GM23338 (cell line): ENCODE data around the gene ATF4. TPM values are rescaled to one million over a fixed set of nuclear protein-coding genes. Genes with fewer than 3 reads are reported as not detected.

Experiments
- ATAC-seq: fragments of 200-7000 bp; cut with Tn5 transposase; 3 replicates; pipeline ENCODE4 v1.9.1; 2020
- DNase-seq: peaks from one replicate; pipeline ENCODE4 v3.0.0-alpha.2; 2015; ENCODE audit warnings: low spot score
- H2AFZ ChIP-seq: fragments of 200-600 bp; sonication (generic); 2 replicates; pipeline ENCODE4 v1.8.0; 2016; ENCODE audit warnings: antibody characterized with exemption, mild to moderate bottlenecking, moderate library complexity
- H3F3A ChIP-seq: fragments of 200-600 bp; sonication (generic); replicated peaks from 2 replicates; pipeline ENCODE4 v1.8.0; 2017; ENCODE audit warnings: antibody characterized with exemption, mixed run types, low read depth
- H3K27ac ChIP-seq: fragments of 200-600 bp; sonication (generic); 2 replicates; pipeline ENCODE4 v1.6.1; 2016; ENCODE audit warnings: low read depth
- H3K27me3 ChIP-seq: fragments of 200-600 bp; sonication (generic); 2 replicates; pipeline ENCODE4 v1.8.0; 2016; ENCODE audit warnings: mild to moderate bottlenecking, mixed run types, moderate library complexity; ENCODE audit not compliant: insufficient read depth
- H3K36me3 ChIP-seq: fragments of 200-600 bp; sonication (generic); 2 replicates; pipeline ENCODE4 v1.8.0; 2016; ENCODE audit warnings: mild to moderate bottlenecking; ENCODE audit not compliant: insufficient read depth
- H3K4me1 ChIP-seq: fragments of 200-600 bp; sonication (generic); 2 replicates; pipeline ENCODE4 v1.8.0; 2016; ENCODE audit warnings: mild to moderate bottlenecking, moderate library complexity; ENCODE audit not compliant: insufficient read depth
- H3K4me2 ChIP-seq: fragments of 200-600 bp; sonication (generic); 2 replicates; pipeline ENCODE4 v1.7.1; 2017; ENCODE audit warnings: mixed run types
- H3K4me3 ChIP-seq: fragments of 200-600 bp; sonication (generic); 2 replicates; pipeline ENCODE4 v1.6.1; 2016; ENCODE audit warnings: mixed run types
- H3K79me2 ChIP-seq: fragments of 200-600 bp; sonication (generic); replicated peaks from 2 replicates; pipeline ENCODE4 v1.8.0; 2017; ENCODE audit warnings: mild to moderate bottlenecking; ENCODE audit not compliant: insufficient read depth
- H3K9me2 ChIP-seq: fragments of 200-600 bp; sonication (generic); 2 replicates; pipeline ENCODE4 v1.8.0; 2017; ENCODE audit not compliant: insufficient read depth
- H4K20me1 ChIP-seq: fragments of 200-600 bp; sonication (generic); replicated peaks from 2 replicates; pipeline ENCODE4 v1.8.0; 2017; ENCODE audit warnings: mild to moderate bottlenecking; ENCODE audit not compliant: insufficient read depth
- H3K27ac Mint-ChIP-seq: 2 replicates; pipeline ENCODE4 v1.8.0; 2020; ENCODE audit warnings: inconsistent platforms, mild to moderate bottlenecking, moderate library complexity, mixed read lengths
- H3K27me3 Mint-ChIP-seq: 3 replicates; pipeline ENCODE4 v1.8.0; 2022; ENCODE audit warnings: low read depth, mild to moderate bottlenecking, moderate library complexity, mixed read lengths, inconsistent platforms; ENCODE audit not compliant: insufficient read depth, poor library complexity
- H3K36me3 Mint-ChIP-seq: 3 replicates; pipeline ENCODE4 v1.8.0; 2021; ENCODE audit warnings: low read depth, mild to moderate bottlenecking, inconsistent platforms, moderate library complexity, mixed read lengths
- H3K4me1 Mint-ChIP-seq: 3 replicates; pipeline ENCODE4 v1.8.0; 2020; ENCODE audit warnings: mild to moderate bottlenecking, inconsistent platforms, mixed read lengths
- H3K4me3 Mint-ChIP-seq: 3 replicates; pipeline ENCODE4 v1.8.0; 2021; ENCODE audit warnings: moderate library complexity, mild to moderate bottlenecking, inconsistent platforms, mixed read lengths
- H3K9me3 Mint-ChIP-seq: 3 replicates; pipeline ENCODE4 v1.8.0; 2020; ENCODE audit warnings: moderate library complexity, mild to moderate bottlenecking, inconsistent platforms, mixed read lengths
- CREB1 ChIP-seq: fragments of 250-450 bp; sonication (Bioruptor Pico); IDR thresholded peaks from 2 replicates; pipeline ENCODE4 v1.5.0; 2020; ENCODE audit warnings: low read depth, mild to moderate bottlenecking, moderate library complexity
- EZH2 ChIP-seq: fragments of 200-600 bp; sonication (generic); IDR thresholded peaks from one replicate; pipeline ENCODE4 v1.8.0; 2017; ENCODE audit warnings: antibody characterized with exemption, mild to moderate bottlenecking, low read depth; ENCODE audit not compliant: unreplicated experiment
- POLR2AphosphoS5 ChIP-seq: IDR thresholded peaks from 2 replicates; pipeline ENCODE4 v1.6.1; 2016; ENCODE audit warnings: antibody characterized with exemption, low read depth
- STAT1 ChIP-seq: IDR thresholded peaks from one replicate; pipeline ENCODE4 v1.6.1; 2016; ENCODE audit warnings: antibody characterized with exemption; ENCODE audit not compliant: unreplicated experiment
- ZNF114 ChIP-seq: fragments of 250-450 bp; sonication (Bioruptor Pico); IDR thresholded peaks from 2 replicates; pipeline ENCODE4 v1.5.0; 2020; ENCODE audit warnings: mild to moderate bottlenecking, moderate library complexity
- polyA plus RNA-seq: library from polyadenylated mRNA; unstranded; fragments of >200 nt; fragmentation: Nextera tagmentation; extraction: Ambion mirVana; gene quantifications from 2 replicates; pipeline ENCODE4 v1.2.1, GENCODE V29; 2016
- total RNA-seq: library from RNA; depleted of rRNA; stranded (reverse); fragments of >200 nt; shearing (Covaris generic); gene quantifications from 2 replicates; pipeline ENCODE4 v1.2.3, GENCODE V29; 2014
- TF ChIP-seq, protein P1 (sequence below): IDR thresholded peaks from 2 replicates; pipeline ENCODE4 v1.6.1; 2016; ENCODE audit warnings: antibody characterized with exemption
- TF ChIP-seq, protein P2 (sequence below), 2 experiments: fragments of 200-600 bp in 1 of 2; sonication (generic) in 1 of 2; conservative IDR thresholded peaks; 2 replicates each; pipeline versions ENCODE4 v1.5.1 to v1.6.1; 2016 to 2017; ENCODE audit warnings: antibody characterized with exemption in 2 of 2, low read depth in 2 of 2, mild to moderate bottlenecking in 2 of 2, moderate library complexity in 1 of 2
- TF ChIP-seq, protein P3 (sequence below): IDR thresholded peaks from one replicate; pipeline ENCODE4 v1.6.1; 2018; ENCODE audit warnings: antibody characterized with exemption; ENCODE audit not compliant: unreplicated experiment

ATF4 gene
- total and polyA plus RNA-seq, 2 experiments from 2014 or later, result 446 to 553 TPM

DNA sequence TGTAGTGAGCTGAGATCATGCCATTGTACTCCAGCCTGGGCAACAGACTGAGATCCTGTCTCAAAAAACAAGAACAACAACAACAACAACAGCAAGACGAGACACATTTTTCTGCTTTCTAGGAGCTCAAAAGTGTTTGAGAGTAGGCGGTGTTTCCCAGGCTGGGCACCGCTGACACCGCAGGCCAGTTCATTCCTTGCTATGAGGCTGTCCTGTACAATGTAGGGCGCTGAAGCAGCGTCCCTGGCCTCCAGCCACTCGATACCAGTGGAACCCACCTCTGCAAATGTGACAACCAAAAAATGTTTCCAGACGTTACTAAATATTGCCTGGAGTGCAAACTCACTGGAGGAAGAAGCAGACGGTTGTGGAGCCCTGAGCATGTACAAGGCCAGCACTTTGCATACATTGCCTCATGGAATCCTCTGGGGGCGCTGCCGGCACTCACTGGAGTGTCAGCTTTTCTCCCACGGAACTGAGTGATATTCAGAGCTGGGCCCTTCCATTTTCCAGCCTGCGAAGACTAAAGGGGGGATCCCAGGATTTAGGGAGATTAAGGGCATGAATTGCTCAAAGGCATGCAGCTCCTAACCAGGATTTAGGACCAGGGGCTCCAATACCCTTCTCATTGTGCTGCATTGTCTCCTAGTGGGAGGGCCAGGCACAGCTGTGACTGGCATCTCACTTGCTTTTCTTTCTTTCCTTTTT, 24.1 kb upstream of the ATF4 start:
- no peaks in the 10 kb centered on the region for H3K79me2 ChIP-seq
- ATAC-seq, result peak; percentile 90
- H3F3A ChIP-seq, result peaks cover 4% of the 10 kb centered on the region; the same call in 1 of the 2 replicates
- TF ChIP-seq, protein P1, sequence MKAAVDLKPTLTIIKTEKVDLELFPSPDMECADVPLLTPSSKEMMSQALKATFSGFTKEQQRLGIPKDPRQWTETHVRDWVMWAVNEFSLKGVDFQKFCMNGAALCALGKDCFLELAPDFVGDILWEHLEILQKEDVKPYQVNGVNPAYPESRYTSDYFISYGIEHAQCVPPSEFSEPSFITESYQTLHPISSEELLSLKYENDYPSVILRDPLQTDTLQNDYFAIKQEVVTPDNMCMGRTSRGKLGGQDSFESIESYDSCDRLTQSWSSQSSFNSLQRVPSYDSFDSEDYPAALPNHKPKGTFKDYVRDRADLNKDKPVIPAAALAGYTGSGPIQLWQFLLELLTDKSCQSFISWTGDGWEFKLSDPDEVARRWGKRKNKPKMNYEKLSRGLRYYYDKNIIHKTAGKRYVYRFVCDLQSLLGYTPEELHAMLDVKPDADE, result no peak
- TF ChIP-seq, protein P2, sequence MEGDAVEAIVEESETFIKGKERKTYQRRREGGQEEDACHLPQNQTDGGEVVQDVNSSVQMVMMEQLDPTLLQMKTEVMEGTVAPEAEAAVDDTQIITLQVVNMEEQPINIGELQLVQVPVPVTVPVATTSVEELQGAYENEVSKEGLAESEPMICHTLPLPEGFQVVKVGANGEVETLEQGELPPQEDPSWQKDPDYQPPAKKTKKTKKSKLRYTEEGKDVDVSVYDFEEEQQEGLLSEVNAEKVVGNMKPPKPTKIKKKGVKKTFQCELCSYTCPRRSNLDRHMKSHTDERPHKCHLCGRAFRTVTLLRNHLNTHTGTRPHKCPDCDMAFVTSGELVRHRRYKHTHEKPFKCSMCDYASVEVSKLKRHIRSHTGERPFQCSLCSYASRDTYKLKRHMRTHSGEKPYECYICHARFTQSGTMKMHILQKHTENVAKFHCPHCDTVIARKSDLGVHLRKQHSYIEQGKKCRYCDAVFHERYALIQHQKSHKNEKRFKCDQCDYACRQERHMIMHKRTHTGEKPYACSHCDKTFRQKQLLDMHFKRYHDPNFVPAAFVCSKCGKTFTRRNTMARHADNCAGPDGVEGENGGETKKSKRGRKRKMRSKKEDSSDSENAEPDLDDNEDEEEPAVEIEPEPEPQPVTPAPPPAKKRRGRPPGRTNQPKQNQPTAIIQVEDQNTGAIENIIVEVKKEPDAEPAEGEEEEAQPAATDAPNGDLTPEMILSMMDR (conservative IDR thresholded peaks at IDR 0.05; ENCODE audit: low read depth in 2 of 2), result peak; percentile 76 to 79
- no peak overlapping the region for H3K4me2 ChIP-seq
- H3K27me3 Mint-ChIP-seq, result peaks cover 42% of the 10 kb centered on the region
- H3K36me3 ChIP-seq, result no peaks in the 10 kb centered on the region
- H4K20me1 ChIP-seq, result 0 out of 2 replicates have a peak, but pooled peaks cover 3% of the 10 kb centered on the region
- no peaks in the 10 kb centered on the region for H3K36me3 Mint-ChIP-seq
- 0 out of 2 replicates have a peak, but pooled peaks cover under 1% of the 10 kb centered on the region for H3K4me1 ChIP-seq
- no peak overlapping the region for H2AFZ ChIP-seq
- no peak overlapping the region for H3K4me3 ChIP-seq
- H3K9me3 Mint-ChIP-seq, result no peaks in the 10 kb centered on the region; the same call in none of the 3 replicates
- no peak overlapping the region for H3K27ac ChIP-seq
- H3K4me3 Mint-ChIP-seq, result no peak overlapping the region; the same call in 2 of the 3 replicates
- H3K27ac Mint-ChIP-seq, result no peak overlapping the region
- peaks cover 8% of the 10 kb centered on the region; the same call in 1 of the 2 replicates for H3K27me3 ChIP-seq
- DNase-seq, result peak; percentile 91
- no peaks in the 10 kb centered on the region; the same call in 1 of the 3 replicates for H3K4me1 Mint-ChIP-seq
- H3K9me2 ChIP-seq, result no peaks in the 10 kb centered on the region

DNA sequence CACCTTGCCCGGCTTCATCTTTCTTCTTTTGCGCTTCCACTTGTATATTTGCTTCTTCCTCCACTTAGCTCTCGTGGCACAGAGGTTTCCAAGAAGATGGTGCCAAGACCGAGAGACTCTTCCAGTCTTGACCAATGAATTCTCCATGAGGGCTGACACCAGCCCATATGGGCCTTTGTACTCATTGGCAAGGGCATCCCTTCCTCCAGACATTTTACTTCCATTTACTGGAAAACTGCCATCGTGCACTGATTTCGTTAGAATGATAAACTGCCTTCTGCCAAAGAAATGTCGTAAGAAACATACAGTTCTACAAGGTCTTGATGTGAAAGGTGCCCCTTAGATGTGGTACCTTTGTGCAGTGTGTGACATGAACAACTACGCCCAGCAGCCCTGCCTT, 22.9 kb upstream of the ATF4 start:
- no peaks in the 10 kb centered on the region for H3K36me3 ChIP-seq
- Mint-ChIP-seq H3K9me3 (no peaks in the 10 kb centered on the region; the same call in none of the 3 replicates), H3K27ac (no peak overlapping the region), H3K27me3 (peaks cover 48% of the 10 kb centered on the region), H3K4me3 (no peak overlapping the region), H3K4me1 (peaks cover 4% of the 10 kb centered on the region), H3K36me3 (no peaks in the 10 kb centered on the region)
- peaks cover 12% of the 10 kb centered on the region for H3K27me3 ChIP-seq
- no peaks in the 10 kb centered on the region for H3K79me2 ChIP-seq
- TF ChIP-seq, protein P3, sequence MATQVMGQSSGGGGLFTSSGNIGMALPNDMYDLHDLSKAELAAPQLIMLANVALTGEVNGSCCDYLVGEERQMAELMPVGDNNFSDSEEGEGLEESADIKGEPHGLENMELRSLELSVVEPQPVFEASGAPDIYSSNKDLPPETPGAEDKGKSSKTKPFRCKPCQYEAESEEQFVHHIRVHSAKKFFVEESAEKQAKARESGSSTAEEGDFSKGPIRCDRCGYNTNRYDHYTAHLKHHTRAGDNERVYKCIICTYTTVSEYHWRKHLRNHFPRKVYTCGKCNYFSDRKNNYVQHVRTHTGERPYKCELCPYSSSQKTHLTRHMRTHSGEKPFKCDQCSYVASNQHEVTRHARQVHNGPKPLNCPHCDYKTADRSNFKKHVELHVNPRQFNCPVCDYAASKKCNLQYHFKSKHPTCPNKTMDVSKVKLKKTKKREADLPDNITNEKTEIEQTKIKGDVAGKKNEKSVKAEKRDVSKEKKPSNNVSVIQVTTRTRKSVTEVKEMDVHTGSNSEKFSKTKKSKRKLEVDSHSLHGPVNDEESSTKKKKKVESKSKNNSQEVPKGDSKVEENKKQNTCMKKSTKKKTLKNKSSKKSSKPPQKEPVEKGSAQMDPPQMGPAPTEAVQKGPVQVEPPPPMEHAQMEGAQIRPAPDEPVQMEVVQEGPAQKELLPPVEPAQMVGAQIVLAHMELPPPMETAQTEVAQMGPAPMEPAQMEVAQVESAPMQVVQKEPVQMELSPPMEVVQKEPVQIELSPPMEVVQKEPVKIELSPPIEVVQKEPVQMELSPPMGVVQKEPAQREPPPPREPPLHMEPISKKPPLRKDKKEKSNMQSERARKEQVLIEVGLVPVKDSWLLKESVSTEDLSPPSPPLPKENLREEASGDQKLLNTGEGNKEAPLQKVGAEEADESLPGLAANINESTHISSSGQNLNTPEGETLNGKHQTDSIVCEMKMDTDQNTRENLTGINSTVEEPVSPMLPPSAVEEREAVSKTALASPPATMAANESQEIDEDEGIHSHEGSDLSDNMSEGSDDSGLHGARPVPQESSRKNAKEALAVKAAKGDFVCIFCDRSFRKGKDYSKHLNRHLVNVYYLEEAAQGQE, result no peak
- TF ChIP-seq POLR2AphosphoS5 (no peak), EZH2 (no peak), STAT1 (no peak), CREB1 (no peak), ZNF114 (CRISPR knock-in tag) (no peak)
- TF ChIP-seq, protein P1, result no peak
- TF ChIP-seq, protein P2 (conservative IDR thresholded peaks at IDR 0.05; ENCODE audit: low read depth in 2 of 2), result no peak
- H3K4me1 ChIP-seq, result peaks cover 5% of the 10 kb centered on the region; the same call in 1 of the 2 replicates
- no peaks in the 10 kb centered on the region for H3K9me2 ChIP-seq
- no peak overlapping the region for H2AFZ ChIP-seq
- H3K4me2 ChIP-seq, result no peak overlapping the region
- no peak for DNase-seq
- no peak for ATAC-seq
- peaks cover 5% of the 10 kb centered on the region; the same call in 1 of the 2 replicates for H3F3A ChIP-seq
- no peak overlapping the region for H3K27ac ChIP-seq
- H4K20me1 ChIP-seq, result 0 out of 2 replicates have a peak, but pooled peaks cover 3% of the 10 kb centered on the region
- no peak overlapping the region for H3K4me3 ChIP-seq
